Vagina (tissue), 2 donors: ENCODE measurements around the gene CYP46A1. TPM values are rescaled to one million over a fixed set of nuclear protein-coding genes. Genes with fewer than 3 reads are reported as not detected.
A peak's percentile ranks its signal among the peaks of the same experiment; 100 is the strongest.

Experiments used
- DNase-seq, 2 donors: peaks; one replicate each; pipeline ENCODE4 v3.0.0-alpha.2; 2017; ENCODE audit errors: extremely low spot score in 2 of 2
- H3K27ac ChIP-seq: fragments of 200-600 bp; sonication (generic); one replicate; pipeline ENCODE4 v1.5.1; 2019
- H3K27me3 ChIP-seq: fragments of 200-600 bp; sonication (generic); one replicate; pipeline ENCODE4 v1.5.1; 2019
- H3K36me3 ChIP-seq, 2 donors: fragments of 200-600 bp; sonication (generic); one replicate each; pipeline ENCODE4 v1.5.1; 2017 to 2019
- H3K4me1 ChIP-seq: fragments of 200-600 bp; sonication (generic); one replicate; pipeline ENCODE4 v1.5.1; 2019
- H3K4me3 ChIP-seq, 2 donors: fragments of 200-600 bp; sonication (generic); 1 replicate in 1 of 2; 2 replicates in 1 of 2; pipeline ENCODE4 v1.5.1; 2016 to 2019
- H3K9me3 ChIP-seq: fragments of 200-600 bp; sonication (generic); one replicate; pipeline ENCODE4 v1.5.1; 2019
- POLR2A ChIP-seq, 2 donors: fragments of 450-650 bp; IDR thresholded peaks; one replicate each; pipeline ENCODE4 v1.6.1; 2017; ENCODE audit warnings: antibody characterized with exemption in 2 of 2, mild to moderate bottlenecking in 2 of 2, moderate library complexity in 2 of 2
- POLR2AphosphoS5 ChIP-seq, 2 donors: sonication (generic); formaldehyde crosslinking; IDR thresholded peaks; one replicate each; pipeline ENCODE4 v1.9.0; 2017; ENCODE audit warnings: antibody characterized with exemption in 2 of 2, mild to moderate bottlenecking in 2 of 2, low read depth in 1 of 2; ENCODE audit not compliant: insufficient read depth in 1 of 2
- intact Hi-C: fragments of 100-400 bp; cut with DNase I; formaldehyde crosslinking; loops from one replicate; pipeline ENCODE4 v1.15.1; 2023
- total RNA-seq: library from RNA; depleted of rRNA; stranded (reverse); fragments of >200 nt; gene quantifications from one replicate; pipeline ENCODE4 v1.2.3, GENCODE V29; 2016
- TF ChIP-seq, protein P1 (sequence below), 3 experiments: fragments of 450-650 bp in 2 of 3; fragments of 200-600 bp in 1 of 3; sonication (generic) in 1 of 3; IDR thresholded peaks; one replicate each; pipeline ENCODE4 v1.5.1; 2017 to 2019; ENCODE audit warnings: antibody characterized with exemption in 3 of 3, mild to moderate bottlenecking in 2 of 3, moderate library complexity in 2 of 3

CYP46A1 gene
- total RNA-seq, 1 donor from 2014 or later, result 1.2 TPM

DNA sequence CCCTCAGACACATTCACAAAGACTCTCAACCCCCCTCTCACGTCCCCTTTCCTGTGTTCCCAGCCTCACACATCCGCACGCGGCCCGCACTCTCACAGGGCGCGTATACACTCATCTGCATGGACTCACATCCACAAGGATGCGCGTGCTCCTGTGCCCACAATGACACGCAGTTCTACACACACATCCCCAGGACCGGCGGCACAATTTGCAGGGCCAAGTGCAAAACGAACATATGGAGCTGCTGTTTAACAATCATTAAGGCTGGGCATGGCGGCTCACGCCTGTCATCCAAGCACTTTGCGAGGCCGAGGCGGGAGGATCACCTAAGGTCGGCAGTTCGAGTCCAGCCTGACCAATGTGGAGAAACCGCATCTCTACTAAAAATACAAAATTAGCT is 72.7 kb downstream of the CYP46A1 start:
- intact Hi-C loops, result no loop called here
- Histone ChIP-seq H3K9me3 (no peaks in the 10 kb centered on the region), H3K27me3 (no peaks in the 10 kb centered on the region), H3K36me3 (no peaks in the 10 kb centered on the region), H3K4me3 (no peak overlapping the region), H3K27ac (peak overlapping the region; percentile 89), H3K4me1 (peaks cover 76% of the 10 kb centered on the region)
- DNase-seq, result no peak
- TF ChIP-seq POLR2AphosphoS5 (IDR thresholded peaks at IDR 0.05; ENCODE audit: insufficient read depth in 1 of 2, low read depth in 1 of 2), result no peak
- no peak for TF ChIP-seq POLR2A (IDR thresholded peaks at IDR 0.05)
- TF ChIP-seq, protein P1, sequence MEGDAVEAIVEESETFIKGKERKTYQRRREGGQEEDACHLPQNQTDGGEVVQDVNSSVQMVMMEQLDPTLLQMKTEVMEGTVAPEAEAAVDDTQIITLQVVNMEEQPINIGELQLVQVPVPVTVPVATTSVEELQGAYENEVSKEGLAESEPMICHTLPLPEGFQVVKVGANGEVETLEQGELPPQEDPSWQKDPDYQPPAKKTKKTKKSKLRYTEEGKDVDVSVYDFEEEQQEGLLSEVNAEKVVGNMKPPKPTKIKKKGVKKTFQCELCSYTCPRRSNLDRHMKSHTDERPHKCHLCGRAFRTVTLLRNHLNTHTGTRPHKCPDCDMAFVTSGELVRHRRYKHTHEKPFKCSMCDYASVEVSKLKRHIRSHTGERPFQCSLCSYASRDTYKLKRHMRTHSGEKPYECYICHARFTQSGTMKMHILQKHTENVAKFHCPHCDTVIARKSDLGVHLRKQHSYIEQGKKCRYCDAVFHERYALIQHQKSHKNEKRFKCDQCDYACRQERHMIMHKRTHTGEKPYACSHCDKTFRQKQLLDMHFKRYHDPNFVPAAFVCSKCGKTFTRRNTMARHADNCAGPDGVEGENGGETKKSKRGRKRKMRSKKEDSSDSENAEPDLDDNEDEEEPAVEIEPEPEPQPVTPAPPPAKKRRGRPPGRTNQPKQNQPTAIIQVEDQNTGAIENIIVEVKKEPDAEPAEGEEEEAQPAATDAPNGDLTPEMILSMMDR (IDR thresholded peaks at IDR 0.05), result no peak

DNA sequence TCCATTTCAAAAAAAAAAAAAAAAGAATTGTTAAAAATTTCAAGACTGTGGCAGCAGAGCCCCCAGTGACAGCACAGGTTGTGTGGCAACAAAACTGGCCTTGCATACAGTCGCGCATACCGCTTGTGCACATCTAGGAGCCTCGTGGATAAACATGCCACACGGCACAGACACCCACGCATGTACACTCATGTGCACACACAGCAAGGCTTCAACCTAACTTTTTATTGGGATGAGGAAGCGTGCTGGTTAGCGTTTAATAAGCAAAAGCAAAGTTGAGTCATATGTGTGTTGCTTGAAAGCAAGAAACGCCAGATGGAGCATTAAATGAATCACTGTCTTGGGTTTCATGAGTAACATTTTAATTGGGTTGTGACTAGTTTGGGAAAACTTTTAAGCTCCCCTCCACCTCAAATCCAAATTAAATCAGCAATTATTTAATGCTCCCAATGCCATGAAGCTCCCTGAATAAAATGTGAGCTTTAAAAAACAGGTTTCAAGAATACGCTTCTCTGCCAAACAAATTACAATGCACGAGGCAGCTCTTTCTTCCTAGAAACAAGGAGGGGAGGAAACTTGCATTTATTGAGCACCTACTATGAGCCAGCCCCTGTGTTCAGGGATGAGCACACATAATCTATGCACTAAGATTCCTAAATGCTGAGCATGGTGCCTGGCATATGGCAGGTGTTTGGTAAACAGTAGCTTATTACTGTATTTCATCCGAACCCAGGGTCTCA is 73.4 kb downstream of the CYP46A1 start:
- no peaks in the 10 kb centered on the region for H3K36me3 ChIP-seq
- no peaks in the 10 kb centered on the region for H3K9me3 ChIP-seq
- intact Hi-C loops, result no loop called here
- peak overlapping the region; percentile 89 for H3K27ac ChIP-seq
- peaks cover 69% of the 10 kb centered on the region for H3K4me1 ChIP-seq
- TF ChIP-seq POLR2AphosphoS5 (IDR thresholded peaks at IDR 0.05; ENCODE audit: insufficient read depth in 1 of 2, low read depth in 1 of 2) (peak; percentile 41 to 94), POLR2A (IDR thresholded peaks at IDR 0.05) (no peak)
- TF ChIP-seq, protein P1 (IDR thresholded peaks at IDR 0.05), result no peak
- H3K27me3 ChIP-seq, result no peaks in the 10 kb centered on the region
- DNase-seq, result no peak
- no peak overlapping the region for H3K4me3 ChIP-seq

DNA sequence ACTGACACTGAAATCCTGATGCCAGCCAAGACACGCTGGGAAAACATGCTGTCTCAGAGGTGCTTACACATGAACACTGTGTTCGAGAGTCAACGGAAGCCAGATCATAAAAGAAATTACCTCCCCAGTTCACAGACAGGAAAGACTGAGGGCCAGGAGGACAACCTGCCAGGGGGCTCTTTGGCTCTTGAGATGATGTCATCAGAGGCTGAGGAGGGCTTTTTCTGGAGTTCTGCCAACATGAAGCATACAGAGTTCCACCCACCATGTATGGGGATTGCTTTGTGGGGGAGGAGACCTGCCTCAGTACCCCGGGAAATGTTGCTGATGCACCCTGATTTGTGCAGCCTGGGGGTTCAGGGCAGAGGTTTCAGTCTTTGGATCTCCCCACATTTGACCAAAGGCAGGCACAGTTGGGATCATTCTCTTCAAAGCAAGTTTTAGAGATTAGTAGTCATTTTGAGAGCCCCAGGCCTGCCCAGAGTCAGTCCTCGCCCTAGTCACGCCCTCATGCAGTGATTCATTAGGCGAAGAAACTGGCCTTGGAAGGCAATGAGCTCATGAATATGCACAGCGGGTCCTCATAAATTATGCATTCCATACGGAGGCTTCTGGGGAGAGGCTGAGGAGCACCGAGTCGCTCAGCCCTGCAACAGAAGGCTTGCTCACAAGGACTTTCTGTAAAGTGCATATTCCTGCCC is 74.2 kb downstream of the CYP46A1 start:
- TF ChIP-seq POLR2A (IDR thresholded peaks at IDR 0.05) (no peak), POLR2AphosphoS5 (IDR thresholded peaks at IDR 0.05; ENCODE audit: insufficient read depth in 1 of 2, low read depth in 1 of 2) (no peak)
- TF ChIP-seq, protein P1 (IDR thresholded peaks at IDR 0.05), result no peak
- Histone ChIP-seq H3K4me3 (no peak overlapping the region), H3K27me3 (no peaks in the 10 kb centered on the region), H3K27ac (peak overlapping the region; percentile 89), H3K9me3 (no peaks in the 10 kb centered on the region), H3K36me3 (no peaks in the 10 kb centered on the region), H3K4me1 (peaks cover 62% of the 10 kb centered on the region)
- no peak for DNase-seq
- intact Hi-C loops, result no loop called here

DNA sequence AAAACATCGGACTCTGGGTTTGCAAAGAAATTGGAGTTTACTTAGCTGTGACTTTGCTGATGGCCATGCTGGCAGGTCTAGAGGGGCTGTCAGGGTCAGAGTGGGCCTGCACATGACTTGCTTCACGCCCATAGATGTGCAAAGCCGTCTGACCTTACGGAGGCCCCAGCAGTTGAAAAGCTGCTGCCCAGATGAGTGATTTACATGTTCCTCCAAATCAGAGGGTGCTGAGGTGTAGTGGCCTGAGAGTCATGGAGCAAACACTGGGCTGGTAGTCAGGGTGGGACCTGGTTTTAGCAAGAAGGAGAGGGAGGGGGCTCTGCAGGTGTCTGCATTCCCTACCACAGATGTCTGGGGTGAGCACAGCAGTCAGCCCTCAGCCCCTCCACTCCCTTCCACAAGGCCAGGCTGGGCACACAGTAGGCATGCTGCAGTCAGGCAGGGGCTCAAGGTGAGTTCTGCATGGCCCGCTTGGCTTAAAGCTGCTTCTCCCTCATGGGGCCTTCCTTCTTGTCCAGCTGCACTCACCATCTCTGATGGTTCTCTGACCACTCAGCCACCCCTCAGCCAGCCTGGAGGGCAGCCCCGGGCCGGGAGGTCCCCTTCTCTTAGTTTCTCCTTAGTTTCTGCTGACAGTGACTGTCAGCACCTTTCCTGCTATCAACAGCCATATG is 74.9 kb downstream of the CYP46A1 start:
- no peaks in the 10 kb centered on the region for H3K9me3 ChIP-seq
- peak overlapping the region; percentile 89 for H3K27ac ChIP-seq
- H3K4me3 ChIP-seq, result no peak overlapping the region
- no peaks in the 10 kb centered on the region for H3K27me3 ChIP-seq
- H3K36me3 ChIP-seq, result no peaks in the 10 kb centered on the region
- intact Hi-C loops, result no loop called here
- DNase-seq, result no peak
- TF ChIP-seq POLR2AphosphoS5 (IDR thresholded peaks at IDR 0.05; ENCODE audit: insufficient read depth in 1 of 2, low read depth in 1 of 2) (no peak), POLR2A (IDR thresholded peaks at IDR 0.05) (no peak)
- TF ChIP-seq, protein P1 (IDR thresholded peaks at IDR 0.05), result no peak
- H3K4me1 ChIP-seq, result peaks cover 54% of the 10 kb centered on the region
